Measurements from ENCODE around the gene ZFX. TPM values are rescaled to one million over a fixed set of nuclear protein-coding genes. Genes with fewer than 3 reads are reported as not detected.

ZFX gene
- total RNA-seq, 1 donor from 2014 or later = 67.0 TPM

DNA sequence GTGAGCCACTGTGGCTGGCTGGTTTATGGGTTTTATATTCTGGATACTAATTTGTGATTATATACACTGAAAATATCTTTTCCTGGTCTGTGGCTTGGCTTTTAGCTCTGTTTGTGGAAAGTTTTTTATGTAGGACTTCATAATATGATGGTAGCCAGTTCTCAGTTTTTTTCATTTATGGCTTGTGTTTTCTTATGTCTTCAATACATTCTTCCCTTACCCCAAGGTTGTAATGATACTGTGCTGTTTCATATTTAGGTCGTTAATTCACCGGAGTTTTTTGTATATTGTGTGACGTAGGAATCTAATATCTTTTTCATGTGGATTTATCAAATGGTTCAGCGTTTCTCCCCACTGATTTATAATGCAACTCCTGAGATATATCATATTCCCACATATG is 6.6 kb downstream of the ZFX start:
- no peaks in the 10 kb centered on the region for H3K27me3 Mint-ChIP-seq
- CTCF ChIA-PET = no interaction called here
- TF ChIP-seq, protein P1, sequence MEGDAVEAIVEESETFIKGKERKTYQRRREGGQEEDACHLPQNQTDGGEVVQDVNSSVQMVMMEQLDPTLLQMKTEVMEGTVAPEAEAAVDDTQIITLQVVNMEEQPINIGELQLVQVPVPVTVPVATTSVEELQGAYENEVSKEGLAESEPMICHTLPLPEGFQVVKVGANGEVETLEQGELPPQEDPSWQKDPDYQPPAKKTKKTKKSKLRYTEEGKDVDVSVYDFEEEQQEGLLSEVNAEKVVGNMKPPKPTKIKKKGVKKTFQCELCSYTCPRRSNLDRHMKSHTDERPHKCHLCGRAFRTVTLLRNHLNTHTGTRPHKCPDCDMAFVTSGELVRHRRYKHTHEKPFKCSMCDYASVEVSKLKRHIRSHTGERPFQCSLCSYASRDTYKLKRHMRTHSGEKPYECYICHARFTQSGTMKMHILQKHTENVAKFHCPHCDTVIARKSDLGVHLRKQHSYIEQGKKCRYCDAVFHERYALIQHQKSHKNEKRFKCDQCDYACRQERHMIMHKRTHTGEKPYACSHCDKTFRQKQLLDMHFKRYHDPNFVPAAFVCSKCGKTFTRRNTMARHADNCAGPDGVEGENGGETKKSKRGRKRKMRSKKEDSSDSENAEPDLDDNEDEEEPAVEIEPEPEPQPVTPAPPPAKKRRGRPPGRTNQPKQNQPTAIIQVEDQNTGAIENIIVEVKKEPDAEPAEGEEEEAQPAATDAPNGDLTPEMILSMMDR (IDR thresholded peaks at IDR 0.05) = no peak
- ATAC-seq (ENCODE audit: low read depth) (no peak), DNase-seq (no peak)
- POLR2A ChIA-PET = no interaction called here
- intact Hi-C loops (cut with micrococcal nuclease) = loop anchor here (10.0 kb wide), 1 partner anchor 461 kb away; no protein-coding TSS in a partner anchor
- H3K36me3 Mint-ChIP-seq (ENCODE audit: low read depth) = peaks cover 39% of the 10 kb centered on the region
- H3K4me1 Mint-ChIP-seq = peaks cover 59% of the 10 kb centered on the region
- H3K9me3 Mint-ChIP-seq = no peaks in the 10 kb centered on the region
- peak overlapping the region; percentile 1 for H3K4me3 Mint-ChIP-seq
- H3K27ac Mint-ChIP-seq = no peak overlapping the region

DNA sequence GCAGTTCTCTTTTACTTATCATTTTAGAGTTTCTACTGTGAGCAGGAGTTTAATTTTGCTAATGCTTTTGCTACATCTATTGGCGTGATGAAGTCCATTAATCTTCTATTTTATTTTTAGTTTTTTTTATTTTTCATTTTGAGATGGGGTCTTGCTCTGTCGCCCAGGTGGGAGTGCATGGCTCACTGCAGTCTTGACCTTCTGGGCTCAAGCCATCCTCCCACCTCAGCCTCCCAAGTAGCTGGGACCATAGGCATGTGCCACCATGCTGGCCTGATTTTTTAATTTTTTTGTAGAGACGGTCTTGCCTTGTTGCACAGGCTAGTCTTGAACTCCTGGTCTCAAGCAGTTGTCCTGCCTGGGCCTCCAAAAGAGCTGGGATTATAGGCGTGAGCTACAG is 9.4 kb downstream of the ZFX start:
- H3K27me3 Mint-ChIP-seq = no peaks in the 10 kb centered on the region
- TF ChIP-seq, protein P1 (IDR thresholded peaks at IDR 0.05) = no peak
- H3K9me3 Mint-ChIP-seq = no peaks in the 10 kb centered on the region
- no peak for DNase-seq
- ATAC-seq (ENCODE audit: low read depth) = no peak
- peaks cover 30% of the 10 kb centered on the region for H3K36me3 Mint-ChIP-seq (ENCODE audit: low read depth)
- H3K4me3 Mint-ChIP-seq = no peak overlapping the region
- H3K4me1 Mint-ChIP-seq = peaks cover 40% of the 10 kb centered on the region
- intact Hi-C loops (cut with micrococcal nuclease) = loop anchor here (10.0 kb wide), 1 partner anchor 464 kb away; no protein-coding TSS in a partner anchor
- CTCF ChIA-PET = no interaction called here
- no peak overlapping the region for H3K27ac Mint-ChIP-seq
- POLR2A ChIA-PET = no interaction called here

DNA sequence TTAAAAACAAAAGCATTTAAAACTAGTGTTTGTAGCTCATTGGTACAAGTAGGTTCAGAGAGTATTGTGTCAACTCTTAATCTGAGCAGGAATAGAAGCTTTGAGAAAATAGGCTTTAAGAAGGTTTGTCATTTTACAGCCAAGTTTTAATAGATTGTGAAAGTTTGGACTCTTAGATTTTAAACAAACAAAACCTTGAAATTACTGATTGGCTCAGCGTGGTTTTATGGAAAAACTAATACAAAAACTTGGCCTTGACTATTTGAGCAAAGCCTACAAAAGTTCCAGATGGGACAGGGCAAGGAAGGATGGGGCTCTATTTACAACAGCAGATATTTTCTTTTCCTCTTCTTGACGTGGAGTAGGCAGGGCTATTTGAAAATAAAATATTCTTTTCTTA is 16.5 kb downstream of the ZFX start:
- TF ChIP-seq, protein P1 (IDR thresholded peaks at IDR 0.05) = no peak
- Mint-ChIP-seq H3K36me3 (ENCODE audit: low read depth) (peaks cover 23% of the 10 kb centered on the region), H3K27ac (no peak overlapping the region), H3K4me3 (no peak overlapping the region), H3K27me3 (no peaks in the 10 kb centered on the region), H3K9me3 (no peaks in the 10 kb centered on the region), H3K4me1 (peaks cover 48% of the 10 kb centered on the region)
- intact Hi-C loops (cut with micrococcal nuclease) = loop anchor here (5.0 kb wide), 3 partner anchors 36 to 424 kb away; partner anchors contain the start of gene ACOT9
- ChIA-PET CTCF (no interaction called here), POLR2A (no interaction called here)
- DNase-seq = no peak
- ATAC-seq (ENCODE audit: low read depth) = no peak

DNA sequence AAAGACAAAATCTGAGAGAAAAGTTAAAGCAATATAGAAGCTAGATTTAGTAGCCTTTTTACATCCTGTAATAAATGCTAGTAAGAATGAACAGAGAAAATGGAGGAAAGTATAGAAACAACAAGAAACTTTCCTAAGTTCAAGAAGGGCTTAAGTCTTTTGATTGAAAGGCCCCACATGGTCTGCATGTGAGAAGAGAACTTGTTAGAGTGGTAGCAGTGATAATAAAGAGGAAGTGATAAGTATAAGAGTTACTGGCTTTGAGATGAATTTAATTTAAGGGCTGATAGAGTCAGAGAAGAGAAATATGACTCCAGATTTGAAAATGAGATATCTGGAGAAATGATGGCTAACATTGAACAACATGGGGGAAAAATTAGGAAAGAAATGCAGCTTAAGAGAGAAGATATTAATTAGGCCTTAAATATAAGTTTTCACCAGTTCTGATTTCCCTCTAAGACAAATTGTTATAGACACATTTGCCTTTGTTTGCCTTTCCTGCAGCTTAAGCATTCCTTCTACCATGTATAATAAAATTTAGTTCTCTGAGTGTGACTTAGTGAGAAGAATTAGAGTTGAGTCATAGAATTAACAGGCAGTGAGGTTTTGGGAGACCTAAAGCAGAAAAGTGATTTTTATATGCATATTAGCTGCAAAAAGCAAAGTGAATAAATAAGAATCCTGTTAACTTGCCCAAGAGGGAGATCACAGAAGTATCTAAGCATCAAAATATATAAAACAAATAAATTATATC is 18.4 kb downstream of the ZFX start:
- no peaks in the 10 kb centered on the region for H3K27me3 Mint-ChIP-seq
- ChIA-PET POLR2A (no interaction called here), CTCF (no interaction called here)
- H3K4me3 Mint-ChIP-seq = no peak overlapping the region
- intact Hi-C loops (cut with micrococcal nuclease) = loop anchor here (1.0 to 5.0 kb wide), 4 partner anchors 13 to 426 kb away; partner anchors contain the start of gene ACOT9
- TF ChIP-seq, protein P1 (IDR thresholded peaks at IDR 0.05) = no peak
- DNase-seq (no peak), ATAC-seq (ENCODE audit: low read depth) (peak; percentile 40)
- peaks cover 50% of the 10 kb centered on the region for H3K4me1 Mint-ChIP-seq
- peaks cover 21% of the 10 kb centered on the region for H3K36me3 Mint-ChIP-seq (ENCODE audit: low read depth)
- H3K27ac Mint-ChIP-seq = peak overlapping the region; percentile 62
- H3K9me3 Mint-ChIP-seq = no peaks in the 10 kb centered on the region

DNA sequence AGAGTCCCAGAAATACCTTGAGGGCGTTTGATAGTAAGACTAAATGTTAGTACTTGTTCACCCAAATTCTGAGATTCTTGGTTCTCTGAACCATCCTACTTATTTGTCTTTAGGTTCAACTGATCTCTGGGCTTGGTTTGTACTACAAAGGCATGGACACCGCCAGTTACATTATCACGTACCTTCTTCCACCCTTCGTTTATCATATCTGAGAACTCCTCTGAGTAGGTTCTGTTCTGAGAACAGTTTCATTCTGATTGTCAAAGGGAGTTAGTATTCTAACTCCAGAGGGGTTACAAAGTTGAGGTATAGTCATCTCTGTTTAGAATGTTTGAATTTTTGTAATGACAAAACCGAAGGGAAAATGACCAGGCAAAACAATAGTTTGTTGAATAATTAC is 19.3 kb downstream of the ZFX start:
- H3K9me3 Mint-ChIP-seq = no peaks in the 10 kb centered on the region
- DNase-seq (no peak), ATAC-seq (ENCODE audit: low read depth) (peak; percentile 43)
- no peaks in the 10 kb centered on the region for H3K27me3 Mint-ChIP-seq
- peak overlapping the region; percentile 81 for H3K27ac Mint-ChIP-seq
- H3K4me3 Mint-ChIP-seq = peak overlapping the region; percentile 8
- CTCF ChIA-PET = no interaction called here
- H3K36me3 Mint-ChIP-seq (ENCODE audit: low read depth) = peaks cover 25% of the 10 kb centered on the region
- POLR2A ChIA-PET = no interaction called here
- TF ChIP-seq, protein P1 (IDR thresholded peaks at IDR 0.05) = no peak
- peaks cover 50% of the 10 kb centered on the region for H3K4me1 Mint-ChIP-seq
- intact Hi-C loops (cut with micrococcal nuclease) = loop anchor here (1.0 to 5.0 kb wide), 4 partner anchors 19 to 427 kb away; partner anchors contain the start of gene ACOT9
